GM12891 (cell line): ENCODE data around the gene FLNC.

ENCODE experiments used
- DNase-seq: peaks from one replicate; pipeline ENCODE4 v3.0.0; 2011; ENCODE audit warnings: low spot score; ENCODE audit not compliant: insufficient read length
- FAIRE-seq: peaks from 2 replicates; lab custom pipeline; 2011; peaks lifted over from hg19 to GRCh38; lab: Jason Lieb, UNC
- PAX5 ChIP-seq: IDR thresholded peaks from 2 replicates; pipeline ENCODE4 v1.6.1; 2011; ENCODE audit warnings: low read length, moderate library complexity, mild to moderate bottlenecking; ENCODE audit not compliant: insufficient read depth, severe bottlenecking
- POLR2A ChIP-seq: IDR thresholded peaks from 2 replicates; pipeline ENCODE4 v1.6.1; 2011; ENCODE audit warnings: low read depth, low read length, control low read depth
- POLR2AphosphoS5 ChIP-seq: IDR thresholded peaks from 2 replicates; pipeline ENCODE4 v1.6.1; 2011; ENCODE audit warnings: low read depth, low read length, control low read depth
- POU2F2 ChIP-seq: IDR thresholded peaks from 2 replicates; pipeline ENCODE4 v1.6.1; 2011; ENCODE audit warnings: low read depth, mild to moderate bottlenecking, control low read depth, low read length, moderate library complexity
- SPI1 ChIP-seq: IDR thresholded peaks from 2 replicates; pipeline ENCODE4 v1.6.1; 2011; ENCODE audit warnings: low read depth, low read length, control low read depth
- TAF1 ChIP-seq: IDR thresholded peaks from 2 replicates; pipeline ENCODE4 v1.6.1; 2011; ENCODE audit warnings: low read depth, low read length, control low read depth

The FLNC gene

DNA sequence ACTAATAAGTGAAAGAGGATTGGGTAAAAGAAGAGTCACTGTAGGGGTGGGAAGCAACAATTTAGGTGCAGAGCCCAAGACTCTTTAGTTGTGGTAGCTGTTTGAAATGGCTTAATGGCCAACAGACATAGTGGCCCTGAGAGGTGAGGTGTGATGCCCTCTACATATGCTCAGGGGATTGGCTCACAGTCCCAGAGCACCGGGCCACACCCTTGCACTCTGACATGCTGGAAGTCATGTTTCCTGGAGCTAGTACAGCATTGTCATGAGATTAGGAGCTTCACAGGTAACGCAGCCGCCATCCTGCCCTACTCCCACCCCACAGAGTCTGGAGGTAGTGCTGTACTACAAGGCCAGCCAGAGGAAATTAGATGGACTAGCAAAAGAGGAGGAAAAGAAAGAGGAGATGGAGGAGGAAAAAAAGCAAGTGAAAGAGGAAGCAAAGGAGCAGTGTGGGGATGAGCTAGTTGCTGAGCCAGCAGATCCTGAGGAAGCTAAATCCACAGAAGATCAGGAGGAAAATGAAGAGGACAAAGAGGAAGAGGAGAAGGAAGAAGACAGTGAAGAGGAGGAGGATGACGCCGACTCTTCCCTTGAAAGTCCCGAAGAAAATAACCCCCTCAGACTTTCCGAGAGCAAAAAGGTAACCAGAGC, 14.8 kb upstream of the FLNC start:
- FAIRE-seq = no peak
- no peak for TF ChIP-seq POU2F2
- no peak for TF ChIP-seq PAX5
- TF ChIP-seq SPI1 = peak; percentile 42; the same call in 1 of the 2 replicates
- no peak for TF ChIP-seq POLR2AphosphoS5
- no peak for TF ChIP-seq TAF1
- TF ChIP-seq POLR2A = no peak
- no peak for DNase-seq

DNA sequence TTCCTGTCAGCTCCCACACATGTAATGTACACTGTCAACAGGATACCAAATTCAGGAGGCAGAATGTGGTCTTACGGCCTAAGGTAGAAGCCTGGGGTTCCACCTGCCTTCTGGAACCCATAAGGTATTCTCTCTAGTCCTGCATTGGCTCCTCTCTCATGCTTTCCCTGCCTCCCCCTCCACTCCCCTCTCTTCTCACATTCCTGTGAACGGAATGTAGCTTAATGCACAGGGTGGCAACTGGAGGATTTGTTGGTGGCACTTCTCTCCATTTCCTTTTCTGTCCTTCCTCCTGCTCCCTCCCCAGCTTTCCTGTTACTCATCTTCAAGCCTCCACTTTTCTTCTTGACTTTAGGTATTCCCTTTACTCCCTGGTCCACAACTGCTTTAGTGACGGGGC, 11.5 kb upstream of the FLNC start:
- FAIRE-seq = no peak
- TF ChIP-seq POLR2A (no peak), POLR2AphosphoS5 (no peak), POU2F2 (no peak), TAF1 (no peak), PAX5 (no peak), SPI1 (no peak)
- DNase-seq = no peak

DNA sequence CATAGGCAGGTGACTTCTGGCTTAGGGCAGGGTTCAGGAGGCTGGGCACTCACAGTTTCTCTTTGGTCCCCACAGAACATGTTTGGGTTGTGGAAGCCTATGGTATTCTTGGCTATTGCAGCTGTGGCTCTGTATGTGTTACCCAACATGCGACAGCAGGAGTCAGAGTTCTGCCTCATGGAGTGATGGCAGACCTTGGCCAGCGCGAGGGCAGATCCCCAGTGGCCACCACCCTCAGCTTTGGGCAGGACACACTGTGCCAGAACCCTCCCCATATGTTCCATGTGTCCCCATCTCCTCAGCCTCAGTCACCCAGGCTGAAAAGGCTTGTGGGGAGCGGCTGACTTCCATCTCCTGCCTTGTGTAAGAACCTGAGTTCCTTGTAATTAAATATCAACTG, 8.5 kb upstream of the FLNC start:
- FAIRE-seq (no peak), DNase-seq (no peak)
- TF ChIP-seq PAX5 (no peak), POU2F2 (no peak), POLR2A (no peak), SPI1 (no peak), TAF1 (no peak), POLR2AphosphoS5 (no peak)

GRCh38 chr7:128826512-128826911, 3.7 kb upstream of the FLNC start:
- TF ChIP-seq POLR2A (no peak), PAX5 (no peak), POU2F2 (no peak), TAF1 (no peak), POLR2AphosphoS5 (no peak), SPI1 (no peak)
- no peak for DNase-seq
- FAIRE-seq = no peak

GRCh38 chr7:128826916-128827247, 3.3 kb upstream of the FLNC start:
- no peak for DNase-seq
- no peak for TF ChIP-seq POLR2A
- no peak for TF ChIP-seq SPI1
- TF ChIP-seq POLR2AphosphoS5 = no peak
- no peak for TF ChIP-seq TAF1
- no peak for TF ChIP-seq POU2F2
- TF ChIP-seq PAX5 = no peak

DNA sequence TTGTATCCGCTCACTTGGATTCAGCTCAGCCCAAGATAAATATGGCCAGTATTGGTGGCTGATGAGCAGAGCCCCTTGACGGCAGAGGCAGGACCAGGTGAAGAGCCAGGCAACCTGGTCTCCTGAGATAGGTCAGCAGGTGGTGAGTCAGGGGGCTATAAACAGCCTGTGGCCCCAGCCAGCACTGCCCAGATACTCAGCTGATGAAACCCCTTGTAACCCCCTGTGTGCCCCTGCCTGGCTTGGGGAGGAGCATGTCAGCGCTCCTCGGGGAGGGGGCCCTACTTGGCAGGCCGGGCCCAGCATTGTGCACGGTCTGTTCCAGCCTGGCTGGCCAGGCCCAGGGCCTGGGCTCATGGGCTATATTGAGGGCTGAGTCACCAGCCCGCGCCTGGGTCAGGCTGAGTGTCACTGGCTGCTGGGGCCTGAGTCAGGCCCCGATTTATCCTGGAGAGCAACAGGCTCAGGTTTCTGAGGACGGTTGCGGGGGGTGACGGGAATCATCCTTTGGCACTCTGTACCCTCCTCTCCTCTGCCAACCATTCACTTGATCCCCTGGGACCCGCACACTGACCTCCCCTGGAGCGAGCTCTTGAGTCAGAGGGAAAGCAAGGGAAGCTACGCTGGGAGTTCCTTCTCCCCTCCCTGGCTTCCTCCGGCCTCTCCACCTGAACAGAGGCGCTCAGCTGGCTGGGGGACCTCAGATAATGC, 2.8 kb upstream of the FLNC start:
- TF ChIP-seq SPI1 (no peak), TAF1 (no peak), POLR2AphosphoS5 (no peak), PAX5 (no peak), POU2F2 (no peak), POLR2A (no peak)
- DNase-seq (no peak), FAIRE-seq (no peak)

More at GRCh38 chr7:128826916-128827247, 3.3 kb upstream of the FLNC start:
- no peak for FAIRE-seq

- TF ChIP-seq TAF1 (no peak), SPI1 (no peak), POLR2AphosphoS5 (no peak), POLR2A (no peak), PAX5 (no peak), POU2F2 (no peak)
- DNase-seq = no peak
- FAIRE-seq = no peak
Measured at GRCh38 chr7:128827971-128828711, 2.1 kb upstream of the FLNC start.

- FAIRE-seq = no peak
- no peak for DNase-seq
- no peak for TF ChIP-seq POLR2AphosphoS5
Measured at GRCh38 chr7:128829391-128830166, 627 bp upstream of the FLNC start.
